H9 (cell line): ENCODE measurements around the gene UNK. TPM values are rescaled to one million over a fixed set of nuclear protein-coding genes. Genes with fewer than 3 reads are reported as not detected.
A peak's percentile ranks its signal among the peaks of the same experiment; 100 is the strongest.

ENCODE experiments used
- DNase-seq: peaks from one replicate; pipeline ENCODE4 v3.0.0-alpha.2; 2017
- H2AFZ ChIP-seq: one replicate; pipeline ENCODE4 v1.6.1; 2013; ENCODE audit warnings: mild to moderate bottlenecking, low read length, control low read depth, moderate library complexity
- H2AK5ac ChIP-seq: 2 replicates; pipeline ENCODE4 v1.6.1; 2013; ENCODE audit warnings: low read length, control low read depth, mixed read lengths; ENCODE audit not compliant: insufficient read length
- H2BK120ac ChIP-seq: one replicate; pipeline ENCODE4 v1.6.1; 2013; ENCODE audit warnings: low read depth, mild to moderate bottlenecking, low read length, control low read depth, inconsistent platforms; ENCODE audit not compliant: poor library complexity, severe bottlenecking
- H2BK12ac ChIP-seq: 2 replicates; pipeline ENCODE4 v1.6.1; 2013; ENCODE audit warnings: low read length, control low read depth, mixed read lengths, low read depth; ENCODE audit not compliant: insufficient read length
- H2BK15ac ChIP-seq: 2 replicates; pipeline ENCODE4 v1.6.1; 2013; ENCODE audit warnings: low read depth, low read length, control low read depth
- H2BK20ac ChIP-seq: one replicate; pipeline ENCODE4 v1.6.1; 2013; ENCODE audit warnings: low read depth, mild to moderate bottlenecking, low read length, control low read depth, inconsistent platforms; ENCODE audit not compliant: poor library complexity, severe bottlenecking
- H2BK5ac ChIP-seq: 2 replicates; pipeline ENCODE4 v1.6.1; 2013; ENCODE audit warnings: low read length, control low read depth, mixed read lengths; ENCODE audit not compliant: insufficient read length
- H3K14ac ChIP-seq: 2 replicates; pipeline ENCODE4 v1.6.1; 2013; ENCODE audit warnings: low read length, control low read depth; ENCODE audit not compliant: insufficient read depth
- H3K18ac ChIP-seq: 2 replicates; pipeline ENCODE4 v1.6.1; 2013; ENCODE audit warnings: low read depth, mild to moderate bottlenecking, mixed read lengths, low read length, control low read depth; ENCODE audit not compliant: insufficient read length
- H3K23ac ChIP-seq: 2 replicates; pipeline ENCODE4 v1.6.1; 2013; ENCODE audit warnings: low read length, control low read depth, mixed read lengths, low read depth; ENCODE audit not compliant: insufficient read length
- H3K23me2 ChIP-seq: 2 replicates; pipeline ENCODE4 v1.6.1; 2013; ENCODE audit warnings: low read depth, mild to moderate bottlenecking, mixed read lengths, low read length, control low read depth; ENCODE audit not compliant: insufficient read length, poor library complexity, severe bottlenecking
- H3K27ac ChIP-seq: 2 replicates; pipeline ENCODE4 v1.5.1; 2013; ENCODE audit warnings: low read length, control low read depth, mixed read lengths, low read depth; ENCODE audit not compliant: insufficient read length
- H3K27me3 ChIP-seq: 2 replicates; pipeline ENCODE4 v1.6.1; 2013; ENCODE audit warnings: low read length, control low read depth, inconsistent platforms; ENCODE audit not compliant: insufficient read depth
- H3K4ac ChIP-seq: 2 replicates; pipeline ENCODE4 v1.6.1; 2013; ENCODE audit warnings: low read depth, mild to moderate bottlenecking, control low read depth, inconsistent platforms, low read length, moderate library complexity
- H3K4me1 ChIP-seq: 2 replicates; pipeline ENCODE4 v1.6.1; 2013; ENCODE audit warnings: low read length, control low read depth, inconsistent platforms; ENCODE audit not compliant: insufficient read depth
- H3K4me2 ChIP-seq: 2 replicates; pipeline ENCODE4 v1.6.1; 2013; ENCODE audit warnings: low read length, control low read depth, mixed read lengths; ENCODE audit not compliant: insufficient read length, insufficient read depth
- H3K56ac ChIP-seq: 2 replicates; pipeline ENCODE4 v1.6.1; 2013; ENCODE audit warnings: low read depth, mild to moderate bottlenecking, mixed read lengths, low read length, control low read depth; ENCODE audit not compliant: insufficient read length
- H3K79me1 ChIP-seq: 2 replicates; pipeline ENCODE4 v1.6.1; 2013; ENCODE audit warnings: low read depth, mild to moderate bottlenecking, moderate library complexity, low read length, control low read depth, inconsistent platforms; ENCODE audit not compliant: insufficient read depth, poor library complexity, severe bottlenecking
- H3K79me2 ChIP-seq: 2 replicates; pipeline ENCODE4 v1.6.1; 2013; ENCODE audit warnings: low read length, control low read depth, inconsistent platforms; ENCODE audit not compliant: insufficient read depth
- H3K9ac ChIP-seq: 2 replicates; pipeline ENCODE4 v1.6.1; 2013; ENCODE audit warnings: low read length, control low read depth, mixed read lengths; ENCODE audit not compliant: insufficient read length; ENCODE audit errors: extremely low read depth
- H3K9me3 ChIP-seq: one replicate; pipeline ENCODE4 v1.6.1; 2013; ENCODE audit warnings: low read depth, low read length, inconsistent platforms; ENCODE audit not compliant: control insufficient read depth
- H3T11ph ChIP-seq: one replicate; pipeline ENCODE4 v1.6.1; 2013; ENCODE audit warnings: mild to moderate bottlenecking, low read length, control low read depth, inconsistent platforms
- H4K20me1 ChIP-seq: one replicate; pipeline ENCODE4 v1.6.1; 2013; ENCODE audit not compliant: control insufficient read depth, insufficient read length, insufficient read depth
- H4K5ac ChIP-seq: 2 replicates; pipeline ENCODE4 v1.6.1; 2013; ENCODE audit warnings: low read depth, mild to moderate bottlenecking, mixed read lengths, low read length, control low read depth; ENCODE audit not compliant: insufficient read length
- H4K8ac ChIP-seq: replicated peaks from 2 replicates; pipeline ENCODE4 v1.6.1; 2013; ENCODE audit warnings: low read length, control low read depth, mixed read lengths, low read depth; ENCODE audit not compliant: insufficient read length
- H4K91ac ChIP-seq: 2 replicates; pipeline ENCODE4 v1.6.1; 2013; ENCODE audit warnings: low read depth, mild to moderate bottlenecking, moderate library complexity, mixed read lengths, low read length, control low read depth; ENCODE audit not compliant: insufficient read length
- H3K27ac Mint-ChIP-seq, 3 experiments: 2 replicates in 2 of 3; 3 replicates in 1 of 3; pipeline ENCODE4 v1.8.0; 2020 to 2021; ENCODE audit warnings: mixed read lengths in 3 of 3, mild to moderate bottlenecking in 1 of 3, moderate library complexity in 1 of 3
- H3K27me3 Mint-ChIP-seq: 2 replicates; pipeline ENCODE4 v1.8.0; 2021; ENCODE audit warnings: low read depth, mild to moderate bottlenecking, moderate library complexity, mixed read lengths
- H3K36me3 Mint-ChIP-seq, 3 experiments: 2 replicates in 2 of 3; 3 replicates in 1 of 3; pipeline ENCODE4 v1.8.0; 2020 to 2021; ENCODE audit warnings: low read depth in 3 of 3, mixed read lengths in 3 of 3; ENCODE audit not compliant: insufficient read depth in 1 of 3
- H3K4me1 Mint-ChIP-seq, 2 experiments: 2 replicates each; pipeline ENCODE4 v1.8.0; 2020; ENCODE audit warnings: mixed read lengths in 2 of 2
- H3K4me3 Mint-ChIP-seq, 2 experiments: 2 replicates in 1 of 2; 3 replicates in 1 of 2; pipeline ENCODE4 v1.8.0; 2020 to 2021; ENCODE audit warnings: mild to moderate bottlenecking in 2 of 2, mixed read lengths in 2 of 2, moderate library complexity in 1 of 2
- H3K9me3 Mint-ChIP-seq, 2 experiments: 2 replicates in 1 of 2; 3 replicates in 1 of 2; pipeline ENCODE4 v1.8.0; 2020; ENCODE audit warnings: mild to moderate bottlenecking in 2 of 2, mixed read lengths in 2 of 2, moderate library complexity in 1 of 2
- WGBS: extraction: QIAGEN DNeasy Blood & Tissue Kit; methylation state at CpG from one replicate; pipeline ENCODE4 v1.1.7; 2013; ENCODE audit warnings: missing lambda C conversion rate, low lambda C conversion rate, mixed read lengths; ENCODE audit not compliant: insufficient read length; ENCODE audit errors: extremely low coverage; 5-methylcytosine and 5-hydroxymethylcytosine counted together
- total RNA-seq: library from RNA; stranded (reverse); gene quantifications from 2 replicates; pipeline ENCODE4 v1.2.1, GENCODE V29; 2021
- TF ChIP-seq, protein P1 (sequence below): fragments of 200-600 bp; sonication (generic); conservative IDR thresholded peaks from 3 replicates; pipeline ENCODE4 v1.8.0; 2021; ENCODE audit warnings: antibody characterized with exemption, mild to moderate bottlenecking

The UNK gene
- total RNA-seq, 1 experiment from 2014 or later = 36.4 TPM

GRCh38 chr17:75823257-75824041 is 38.8 kb downstream of the UNK start:
- no peak overlapping the region for H2AFZ ChIP-seq
- H3K23ac ChIP-seq = no peak overlapping the region
- no peak overlapping the region for H3K14ac ChIP-seq
- H2AK5ac ChIP-seq = no peak overlapping the region
- H3K79me2 ChIP-seq = no peaks in the 10 kb centered on the region
- no peak overlapping the region for H3K27ac ChIP-seq
- no peak overlapping the region for H4K8ac ChIP-seq
- no peaks in the 10 kb centered on the region for H3K4me1 ChIP-seq
- Mint-ChIP-seq H3K9me3 (no peaks in the 10 kb centered on the region; a peak in 1 of 5 replicates), H3K4me3 (no peak overlapping the region), H3K27ac (peak overlapping the region in 1 of 3 experiments; percentile 48; a peak in 1 of 7 replicates), H3K36me3 (peaks cover 17 to 55% (median 53%) of the 10 kb centered on the region in 3 experiments), H3K27me3 (no peaks in the 10 kb centered on the region), H3K4me1 (peaks cover 11% of the 10 kb centered on the region in 2 experiments)
- no peak overlapping the region for H3K9ac ChIP-seq
- TF ChIP-seq, protein P1, sequence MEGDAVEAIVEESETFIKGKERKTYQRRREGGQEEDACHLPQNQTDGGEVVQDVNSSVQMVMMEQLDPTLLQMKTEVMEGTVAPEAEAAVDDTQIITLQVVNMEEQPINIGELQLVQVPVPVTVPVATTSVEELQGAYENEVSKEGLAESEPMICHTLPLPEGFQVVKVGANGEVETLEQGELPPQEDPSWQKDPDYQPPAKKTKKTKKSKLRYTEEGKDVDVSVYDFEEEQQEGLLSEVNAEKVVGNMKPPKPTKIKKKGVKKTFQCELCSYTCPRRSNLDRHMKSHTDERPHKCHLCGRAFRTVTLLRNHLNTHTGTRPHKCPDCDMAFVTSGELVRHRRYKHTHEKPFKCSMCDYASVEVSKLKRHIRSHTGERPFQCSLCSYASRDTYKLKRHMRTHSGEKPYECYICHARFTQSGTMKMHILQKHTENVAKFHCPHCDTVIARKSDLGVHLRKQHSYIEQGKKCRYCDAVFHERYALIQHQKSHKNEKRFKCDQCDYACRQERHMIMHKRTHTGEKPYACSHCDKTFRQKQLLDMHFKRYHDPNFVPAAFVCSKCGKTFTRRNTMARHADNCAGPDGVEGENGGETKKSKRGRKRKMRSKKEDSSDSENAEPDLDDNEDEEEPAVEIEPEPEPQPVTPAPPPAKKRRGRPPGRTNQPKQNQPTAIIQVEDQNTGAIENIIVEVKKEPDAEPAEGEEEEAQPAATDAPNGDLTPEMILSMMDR = no peak
- WGBS = no CpG with 5 or more reads among the region's 28 CpGs
- no peak overlapping the region for H3T11ph ChIP-seq
- H2BK5ac ChIP-seq = no peak overlapping the region
- DNase-seq = no peak
- H3K27me3 ChIP-seq = no peaks in the 10 kb centered on the region
- H3K4me2 ChIP-seq = no peak overlapping the region
- H2BK20ac ChIP-seq = no peak overlapping the region
- H3K23me2 ChIP-seq = no peaks in the 10 kb centered on the region
- H2BK120ac ChIP-seq = no peak overlapping the region
- no peak overlapping the region for H3K18ac ChIP-seq
- H3K56ac ChIP-seq = no peak overlapping the region
- H4K20me1 ChIP-seq = no peaks in the 10 kb centered on the region
- H3K9me3 ChIP-seq = no peaks in the 10 kb centered on the region
- no peak overlapping the region for H3K4ac ChIP-seq
- no peaks in the 10 kb centered on the region for H3K79me1 ChIP-seq
- H2BK12ac ChIP-seq = no peak overlapping the region
- H2BK15ac ChIP-seq = no peak overlapping the region
- no peak overlapping the region for H4K5ac ChIP-seq
- no peak overlapping the region for H4K91ac ChIP-seq
